Stimulated activated CD8-positive, alpha-beta memory T cell treated with anti-CD3 and anti-CD28 coated beads, Interleukin-7, amount 100 ng/mL, for 1 hour (primary cell): Measurements from ENCODE around the gene KIRREL3.

Experiments
- DNase-seq, 2 donors: peaks; one replicate each; pipeline ENCODE4 v3.0.0-alpha.2; 2020; ENCODE audit warnings: low read depth in 2 of 2

The KIRREL3 gene

DNA sequence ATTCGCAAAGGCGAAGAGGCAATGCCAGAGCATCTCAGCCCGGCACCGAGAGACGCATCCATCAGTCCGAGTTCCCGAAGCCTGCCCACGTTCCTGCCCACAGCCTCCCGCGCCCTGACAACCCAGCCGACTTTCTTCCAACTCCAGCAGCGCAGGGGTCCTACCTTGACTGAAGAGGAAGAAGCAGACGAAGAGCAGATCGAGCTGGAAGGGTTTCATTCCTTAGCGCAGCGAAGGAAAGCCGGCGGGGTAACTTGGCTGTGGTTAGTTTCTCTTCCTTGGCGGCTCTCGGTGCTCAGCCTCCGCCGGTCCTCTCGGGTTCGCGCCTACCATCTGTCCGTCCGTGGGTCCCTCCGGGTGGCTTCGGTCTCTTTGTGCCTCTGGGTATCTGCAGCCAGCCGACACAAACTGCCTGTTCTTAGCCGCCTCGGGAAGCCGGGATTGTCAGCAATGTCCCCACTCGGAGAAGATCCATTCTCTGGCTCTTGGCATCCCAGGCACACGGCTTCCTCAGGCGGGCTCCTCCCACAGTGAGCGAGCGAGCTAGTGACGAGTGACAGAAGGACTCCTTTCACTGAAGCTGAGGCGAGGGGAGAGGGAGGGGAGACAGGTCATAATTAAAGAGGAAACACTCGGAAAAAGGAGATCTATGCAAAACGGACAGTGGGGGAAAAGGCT, at the start of gene KIRREL3:
KIRREL3 (minus strand) TSS at position 480 of the 678 bp plus-strand sequence.
- DNase-seq, result no peak

DNA sequence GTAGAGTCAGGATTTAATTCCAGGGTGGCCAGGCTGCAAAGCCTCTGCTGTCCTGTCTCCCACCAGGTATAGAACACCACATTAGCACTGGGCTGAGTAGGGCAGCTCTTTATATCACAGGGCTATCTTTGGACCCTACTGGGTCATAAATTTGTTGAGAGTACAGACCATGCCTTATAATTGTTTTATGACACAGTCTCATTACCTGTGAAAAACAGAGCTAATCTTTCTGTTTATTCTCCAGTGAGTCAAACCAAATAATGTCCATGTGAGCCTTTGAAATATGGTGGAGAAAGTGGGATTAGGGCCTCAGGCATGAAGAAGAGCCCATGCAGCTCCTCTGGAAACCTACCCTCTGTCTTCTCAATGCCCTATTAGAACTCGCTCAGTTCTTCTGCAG, 49.6 kb upstream of the KIRREL3 start:
- DNase-seq, result no peak

DNA sequence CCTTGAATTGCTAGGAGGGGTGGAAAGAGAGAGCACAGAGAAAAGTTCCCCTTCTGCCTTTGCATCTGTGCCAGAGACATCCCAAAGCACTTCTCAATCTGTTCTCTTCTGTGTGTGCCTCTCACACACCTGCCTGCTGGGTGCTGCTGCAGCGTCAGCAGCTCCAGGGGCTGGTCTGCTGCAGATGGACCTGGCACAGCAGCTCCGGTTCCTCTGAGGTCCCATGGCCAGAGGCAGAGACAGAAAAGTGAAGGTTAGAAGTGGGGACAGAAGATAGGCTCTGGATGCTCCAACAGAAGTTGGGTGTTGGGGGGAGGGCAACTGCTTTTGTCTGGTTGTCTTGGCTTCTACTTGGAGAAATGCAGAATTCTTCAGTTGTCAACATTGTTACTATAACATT, 48.9 kb upstream of the KIRREL3 start:
- no peak for DNase-seq

DNA sequence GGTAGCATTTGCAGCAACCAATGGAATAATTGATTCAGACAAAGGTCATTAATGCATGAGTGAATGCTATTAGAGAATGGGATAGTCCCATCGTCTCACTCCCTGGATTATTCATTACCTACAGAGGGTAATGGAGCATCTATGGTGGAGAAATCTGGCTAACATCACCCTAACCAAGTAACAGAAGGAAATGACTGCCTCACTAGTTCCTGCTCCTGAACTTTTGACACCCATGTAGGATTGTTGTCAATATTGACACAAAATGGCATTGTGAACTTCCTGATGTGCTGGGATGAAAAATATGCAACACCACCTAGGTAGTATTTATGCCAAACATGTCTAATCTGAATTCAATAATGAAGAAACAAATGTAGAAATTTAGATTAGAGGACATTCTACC, 44.0 kb upstream of the KIRREL3 start:
- no peak for DNase-seq

DNA sequence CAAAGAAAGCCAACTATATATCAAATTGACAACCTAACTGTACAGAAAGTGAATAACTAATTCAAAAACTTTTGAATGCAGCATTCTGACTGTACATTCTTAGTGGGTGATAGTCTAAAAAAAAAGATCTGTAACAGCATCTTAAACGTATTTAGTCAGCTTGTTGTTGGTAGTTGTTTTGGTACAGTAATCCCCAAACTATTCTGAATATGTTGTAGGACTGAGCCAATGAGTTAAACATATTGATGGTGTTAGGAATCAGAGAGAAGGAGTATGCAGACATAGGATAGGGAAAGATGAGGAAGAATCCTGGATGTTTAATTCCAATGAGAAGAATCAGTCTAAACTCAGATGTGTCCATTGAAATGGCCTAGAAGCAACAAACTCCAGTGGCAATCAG, 41.9 kb upstream of the KIRREL3 start:
- DNase-seq, result no peak

DNA sequence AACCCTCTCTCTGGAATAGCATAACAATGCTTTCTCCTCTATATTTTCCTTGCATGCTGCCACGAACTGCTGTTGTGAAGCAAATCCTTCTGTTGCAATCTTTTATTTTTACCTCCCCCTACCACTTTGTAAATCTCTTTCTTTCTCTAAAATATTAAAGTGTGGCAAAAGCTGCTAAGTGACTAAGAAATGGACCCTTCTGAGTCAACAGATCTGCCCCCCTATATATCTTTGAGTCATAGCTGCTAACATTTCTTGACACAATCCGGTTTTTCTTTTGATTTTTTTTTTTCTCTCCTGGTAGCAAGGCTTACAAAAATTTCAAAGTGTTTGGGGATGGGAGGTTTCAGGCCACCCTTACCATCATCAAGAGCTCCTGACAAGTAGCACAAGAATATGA, 39.0 kb upstream of the KIRREL3 start:
- no peak for DNase-seq

DNA sequence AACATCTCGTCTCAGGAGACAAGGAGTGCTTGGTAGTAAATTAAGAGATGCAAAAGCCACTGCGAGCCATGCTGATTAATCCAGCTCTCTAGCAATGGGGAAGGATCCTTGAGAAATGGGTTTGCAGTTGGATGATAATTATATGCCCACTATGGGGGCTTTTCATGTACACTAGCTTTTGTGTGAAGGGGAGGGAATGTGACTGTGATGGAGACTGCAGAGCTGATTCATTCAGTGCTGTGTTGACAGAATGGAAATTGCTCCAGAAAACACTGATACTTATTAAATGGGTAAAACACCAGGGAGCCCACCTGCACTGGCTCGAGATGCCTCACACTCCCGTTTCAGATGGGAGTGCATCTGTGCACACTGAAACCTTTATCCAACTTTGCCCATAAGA, 37.0 kb upstream of the KIRREL3 start:
- DNase-seq, result no peak

DNA sequence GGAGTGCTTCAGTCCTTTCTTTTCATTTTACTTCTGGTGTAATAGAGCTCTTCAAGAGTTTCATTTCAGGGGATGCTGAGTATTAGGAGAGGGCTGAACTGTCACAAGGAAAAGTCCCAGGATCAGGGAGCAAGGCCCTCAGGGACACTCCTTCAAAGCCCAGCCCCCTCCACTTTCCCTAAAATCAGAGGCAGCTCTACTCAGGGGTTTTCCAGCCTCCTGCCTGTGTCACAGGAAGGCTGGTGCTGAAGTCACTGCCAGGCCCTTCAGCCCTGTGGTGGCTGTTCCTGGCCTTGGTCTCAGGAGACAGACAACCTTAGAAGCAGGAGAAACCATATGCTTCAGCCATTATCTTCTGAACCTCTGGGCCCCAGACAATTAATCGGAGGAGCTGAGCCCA, 36.4 kb upstream of the KIRREL3 start:
- no peak for DNase-seq

DNA sequence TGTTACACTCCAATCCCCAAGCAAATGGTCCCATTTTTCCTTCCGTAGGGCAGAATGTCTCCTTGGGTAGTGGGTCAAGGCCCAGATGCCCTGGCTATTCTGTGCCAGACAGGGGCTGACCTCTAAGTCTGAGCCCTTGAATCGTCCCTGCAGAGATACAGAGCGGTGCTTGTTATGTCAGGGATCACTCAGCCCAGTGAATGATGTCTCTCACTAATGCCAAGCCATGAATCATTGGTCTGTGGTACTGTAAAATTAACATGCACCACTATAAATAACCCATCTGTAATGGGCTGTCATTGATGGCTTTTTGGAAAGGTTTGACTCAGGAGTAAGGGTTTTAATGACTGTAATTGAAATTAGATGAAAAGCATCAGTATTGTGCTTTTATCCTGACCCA, 35.3 kb upstream of the KIRREL3 start:
- no peak for DNase-seq

DNA sequence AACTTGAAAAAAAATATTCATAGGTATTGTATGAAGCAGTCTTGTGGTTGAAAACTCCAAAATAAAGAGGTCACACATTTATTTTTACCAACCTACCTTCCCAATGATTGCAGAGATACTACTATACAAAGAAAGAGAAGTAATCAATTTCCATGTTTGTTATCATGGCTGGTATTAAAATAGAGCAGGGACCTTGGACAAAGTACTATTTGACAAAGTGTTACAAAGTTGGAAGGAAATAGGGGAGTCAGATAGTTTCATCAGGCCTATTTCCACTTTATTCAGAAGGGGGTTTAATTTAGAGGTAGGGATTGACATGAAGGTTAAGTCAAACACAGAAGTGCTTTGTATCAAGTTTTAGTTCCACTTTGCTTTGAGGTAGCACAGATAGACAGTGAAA, 34.4 kb upstream of the KIRREL3 start:
- no peak for DNase-seq

DNA sequence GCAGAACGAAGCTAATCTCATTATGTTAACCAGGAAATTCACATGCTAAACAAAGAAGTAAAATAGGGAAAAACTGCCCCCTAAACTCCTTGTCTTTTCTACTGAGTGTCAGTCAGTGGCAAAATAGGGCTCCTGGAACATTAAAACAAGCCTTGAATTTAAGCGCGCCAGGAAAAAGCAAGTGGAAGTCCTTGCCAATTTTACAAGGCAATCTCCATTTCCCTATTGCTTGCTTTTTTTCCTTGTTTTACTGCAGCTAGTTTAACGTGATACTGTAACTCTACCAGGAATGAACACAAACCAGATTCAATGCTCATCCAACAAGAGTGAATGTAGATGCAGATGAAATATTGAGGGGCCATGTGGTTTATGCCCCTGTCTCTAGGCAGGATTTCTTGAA, 28.1 kb upstream of the KIRREL3 start:
- no peak for DNase-seq

DNA sequence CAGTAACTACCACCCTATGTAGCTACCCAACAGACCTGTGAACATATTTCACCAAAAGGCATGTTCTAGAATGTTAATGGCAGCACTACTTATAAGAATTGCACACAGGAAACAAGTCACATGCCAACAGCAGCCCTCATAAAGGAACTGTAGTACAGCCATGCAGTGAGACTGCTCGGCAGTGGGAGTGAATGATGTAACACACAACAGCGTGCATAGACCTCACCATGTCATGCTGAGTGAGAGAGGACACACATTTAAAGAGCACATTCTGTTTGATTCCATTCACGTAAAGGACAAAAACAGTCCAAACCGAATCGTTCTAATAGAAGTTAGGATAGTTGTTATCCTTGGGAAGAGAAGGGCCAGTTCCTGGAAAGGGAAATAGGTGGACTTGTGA, 27.2 kb upstream of the KIRREL3 start:
- no peak for DNase-seq

DNA sequence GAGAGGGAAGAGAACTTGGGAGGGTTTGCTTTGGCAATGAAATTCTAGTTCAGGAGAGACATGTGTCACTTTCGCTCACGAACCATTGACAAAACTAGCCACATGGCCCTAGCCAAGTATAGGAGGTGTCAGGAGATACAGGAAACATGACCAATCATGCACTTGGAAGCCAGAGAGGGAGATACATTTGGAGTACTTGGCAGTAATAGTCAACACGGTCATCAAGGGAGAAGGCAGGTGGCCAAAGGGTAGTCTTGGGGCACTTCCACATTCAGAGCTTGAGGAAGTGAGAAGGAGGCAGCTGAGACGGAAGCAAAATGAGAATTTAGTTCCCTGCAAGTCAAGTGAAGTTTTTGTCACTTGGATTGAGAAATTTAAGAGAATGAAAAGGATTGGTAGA, 26.4 kb upstream of the KIRREL3 start:
- DNase-seq, result no peak

DNA sequence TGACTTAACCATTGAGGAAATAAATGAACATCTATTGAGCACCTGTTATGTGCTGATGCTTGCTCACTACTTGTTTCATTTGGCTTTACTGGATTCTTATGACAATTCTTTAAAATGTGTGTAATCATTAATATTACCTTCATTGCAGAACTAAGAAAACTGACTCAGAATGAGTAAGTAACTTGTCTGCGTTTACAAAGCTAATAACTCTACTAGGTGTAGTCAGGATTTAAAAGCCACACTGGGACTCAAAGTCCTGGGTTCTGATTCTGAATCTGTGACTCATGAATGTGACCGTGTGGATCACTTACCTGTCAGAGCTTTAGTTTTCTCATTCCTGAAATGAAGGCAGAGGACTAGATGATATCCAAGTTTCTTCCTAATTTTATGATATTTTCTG, 23.4 kb upstream of the KIRREL3 start:
- DNase-seq, result no peak

DNA sequence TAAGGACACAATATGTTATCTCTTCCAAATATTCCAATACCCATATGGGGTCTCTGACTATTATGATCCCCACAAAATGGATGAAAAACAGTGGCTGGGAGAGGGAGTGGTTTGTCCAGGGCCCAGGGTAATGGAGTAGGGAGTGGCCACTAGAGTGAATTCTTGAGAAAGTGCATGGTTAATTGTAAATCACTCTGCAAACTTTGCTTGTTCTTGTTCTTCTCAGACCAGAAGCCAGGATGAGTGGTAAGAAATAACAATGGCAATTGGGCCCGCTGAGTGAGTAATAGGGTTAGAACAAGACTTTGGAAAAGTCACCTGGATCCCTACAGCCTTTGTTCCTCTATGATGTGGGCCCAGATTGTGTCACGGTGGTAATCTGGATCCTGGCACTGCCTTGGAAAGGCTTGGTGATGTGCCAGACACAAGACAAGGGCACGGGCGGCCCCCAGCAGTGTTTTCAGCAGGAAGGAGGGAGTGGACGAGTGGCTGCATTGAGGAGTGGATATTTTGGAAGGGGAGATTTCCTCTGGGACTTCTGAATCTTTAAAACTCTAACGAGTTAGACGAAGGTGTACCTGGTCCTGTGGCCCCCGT, 18.2 kb upstream of the KIRREL3 start:
- DNase-seq, result no peak

DNA sequence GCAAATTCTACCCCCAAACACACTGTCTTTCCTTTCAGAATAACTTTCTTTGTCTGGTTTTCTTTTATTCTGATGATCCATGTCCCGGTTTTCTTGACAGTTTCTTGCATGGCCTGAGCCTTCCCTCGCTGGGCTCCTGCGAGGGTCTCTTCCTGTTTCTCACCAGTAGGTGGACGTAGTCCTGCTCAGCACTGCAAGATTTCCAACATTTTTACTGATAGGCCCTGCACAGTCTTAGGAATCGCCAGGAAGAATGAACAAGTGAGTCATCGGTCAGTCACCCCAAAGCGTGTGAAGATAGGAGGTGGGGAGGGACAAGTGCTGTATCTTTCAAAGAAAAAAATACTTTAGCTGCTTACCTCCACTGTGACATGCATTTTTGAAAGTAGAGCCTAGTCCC, 16.9 kb upstream of the KIRREL3 start:
- DNase-seq, result no peak

DNA sequence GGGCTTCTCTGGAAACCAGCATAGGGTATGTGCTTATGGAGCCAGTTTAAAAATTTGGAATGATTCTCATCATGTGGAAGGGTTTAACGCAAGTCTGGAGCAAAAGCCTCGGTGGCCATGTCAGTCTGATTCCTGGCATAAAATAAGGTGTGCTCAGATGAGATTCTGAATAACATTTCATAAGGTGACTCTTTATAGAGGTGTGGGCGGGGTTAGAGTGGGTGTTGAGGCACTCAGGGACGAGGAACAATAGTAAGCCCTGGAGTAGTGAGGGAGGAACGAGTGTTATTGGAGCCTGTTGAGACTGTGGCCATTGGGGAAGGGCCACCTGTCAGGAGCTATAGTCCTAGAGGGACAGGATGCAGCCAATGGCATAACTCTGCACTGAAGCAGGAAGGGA, 13.0 kb upstream of the KIRREL3 start:
- no peak for DNase-seq

DNA sequence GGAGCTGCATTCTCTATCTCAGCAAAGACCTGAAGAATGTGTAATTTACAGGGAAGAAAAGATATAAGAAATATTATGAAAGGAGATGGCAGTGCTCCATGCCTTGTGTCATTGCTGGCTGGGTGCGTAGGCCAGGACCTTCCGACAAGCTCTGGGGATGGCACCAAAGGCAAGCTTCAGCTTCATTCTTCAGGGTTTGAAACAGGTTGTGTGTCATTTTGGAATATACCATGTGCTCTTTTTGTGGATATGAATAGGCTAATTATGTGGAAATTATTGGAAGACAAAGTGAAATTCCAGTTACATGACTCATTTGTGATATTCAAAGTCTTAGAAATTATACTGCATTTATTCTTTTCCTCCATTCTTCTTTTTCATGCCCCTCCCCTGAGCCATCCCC, 5.7 kb upstream of the KIRREL3 start:
- no peak for DNase-seq

DNA sequence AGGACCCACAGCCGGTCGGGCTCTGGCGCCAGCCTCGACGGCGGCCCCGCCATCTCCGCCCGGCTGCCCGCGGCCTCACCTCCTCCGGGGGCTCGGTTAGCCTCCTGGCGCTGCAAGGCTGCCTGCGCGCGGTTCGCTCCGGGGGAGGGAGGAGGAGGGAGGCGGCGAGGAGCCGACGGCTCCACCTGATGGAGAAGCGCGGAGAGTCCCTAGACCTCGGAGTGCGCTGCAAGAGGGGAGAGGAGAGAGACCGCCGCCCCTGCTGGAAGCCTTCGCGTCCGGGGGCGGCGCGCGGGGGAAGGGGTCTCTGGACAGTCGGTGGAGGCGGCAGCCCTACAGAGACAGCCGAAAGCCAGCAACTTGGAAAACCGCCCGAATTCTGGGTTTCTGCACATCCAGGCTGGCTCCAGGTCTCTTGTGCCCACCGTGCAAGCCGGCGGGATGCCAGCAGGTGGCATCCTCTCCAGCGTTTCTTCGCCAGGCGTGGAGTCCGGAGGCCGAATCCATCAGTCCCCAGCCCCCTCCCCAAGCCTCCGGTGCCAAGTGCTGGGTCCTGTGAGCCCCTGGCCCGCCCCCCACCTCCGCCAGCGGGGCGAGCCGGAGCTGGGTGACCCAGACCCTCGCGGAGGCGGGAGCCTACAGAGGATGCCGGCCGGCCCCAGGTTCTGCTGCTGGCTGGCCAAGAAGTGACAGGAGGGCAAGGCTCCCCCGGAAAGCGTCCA, 2.9 kb upstream of the KIRREL3 start:
- DNase-seq, result no peak

DNA sequence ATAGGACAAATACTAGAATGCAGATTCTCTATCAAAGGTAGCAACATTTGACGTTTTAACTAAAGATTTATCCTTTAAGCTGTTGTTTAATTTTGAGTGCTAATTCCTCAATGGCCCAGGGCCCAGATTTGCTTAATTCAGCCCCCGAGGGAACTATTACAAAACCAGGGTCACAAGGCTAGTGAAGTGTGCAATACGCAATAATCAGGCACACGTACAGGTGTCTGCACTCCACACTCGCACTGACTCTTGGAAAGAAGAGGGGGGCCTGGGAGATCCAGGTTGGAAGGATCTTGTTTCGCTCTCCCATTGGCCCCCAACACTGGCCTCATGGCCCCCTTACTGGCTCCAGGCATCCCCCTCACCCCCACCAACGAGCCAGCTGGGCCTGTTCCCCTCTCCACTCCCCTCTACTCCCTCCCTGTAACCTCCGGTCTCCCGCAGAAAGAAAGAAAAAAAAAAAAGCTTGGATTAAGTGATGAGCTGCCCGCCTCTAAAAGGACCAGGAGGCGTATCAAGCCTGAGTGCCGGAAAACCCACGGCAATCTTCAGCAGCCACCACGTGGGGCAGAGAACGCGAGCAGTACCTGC, 2.2 kb upstream of the KIRREL3 start:
- DNase-seq, result no peak

DNA sequence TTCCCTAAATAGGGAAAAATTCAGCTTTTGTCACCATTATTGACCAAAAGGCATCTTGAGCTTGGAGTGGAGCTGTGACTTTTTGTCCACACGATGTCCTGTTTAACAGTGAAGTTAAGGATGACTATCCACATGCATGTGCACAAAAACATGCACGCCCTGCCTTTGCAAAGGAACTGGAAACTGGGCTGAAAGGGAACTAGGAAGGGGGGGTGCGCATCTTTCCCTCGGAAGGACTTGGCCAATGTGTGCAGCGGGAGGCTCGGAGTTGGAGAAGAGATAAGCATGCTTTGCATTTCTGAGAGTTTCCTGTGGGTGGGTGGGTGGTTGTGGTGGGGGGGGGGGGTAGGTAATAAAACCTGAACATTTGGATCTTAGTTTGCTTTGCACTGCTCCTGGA, 411 bp upstream of the KIRREL3 start:
- DNase-seq, result no peak

DNA sequence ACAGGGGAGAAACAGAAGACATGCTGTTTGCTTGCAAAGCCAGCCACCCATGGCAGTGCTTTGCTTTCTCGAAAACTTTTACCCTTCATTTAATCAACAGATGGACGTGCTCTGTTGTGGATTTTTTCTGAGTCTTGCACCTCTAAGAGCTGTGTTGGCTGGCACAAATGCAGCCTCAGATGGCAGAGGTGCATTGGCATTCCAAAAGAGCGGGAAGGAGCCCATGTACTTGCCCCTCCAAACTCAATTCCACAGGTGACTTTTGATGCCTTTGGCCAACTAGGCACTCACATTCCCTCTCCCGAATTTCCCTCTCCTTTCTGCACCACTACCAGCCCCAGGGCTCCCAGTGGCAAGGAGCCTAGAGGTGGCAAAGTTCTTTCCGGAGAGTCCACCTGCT, 1.2 kb downstream of the KIRREL3 start:
- no peak for DNase-seq

DNA sequence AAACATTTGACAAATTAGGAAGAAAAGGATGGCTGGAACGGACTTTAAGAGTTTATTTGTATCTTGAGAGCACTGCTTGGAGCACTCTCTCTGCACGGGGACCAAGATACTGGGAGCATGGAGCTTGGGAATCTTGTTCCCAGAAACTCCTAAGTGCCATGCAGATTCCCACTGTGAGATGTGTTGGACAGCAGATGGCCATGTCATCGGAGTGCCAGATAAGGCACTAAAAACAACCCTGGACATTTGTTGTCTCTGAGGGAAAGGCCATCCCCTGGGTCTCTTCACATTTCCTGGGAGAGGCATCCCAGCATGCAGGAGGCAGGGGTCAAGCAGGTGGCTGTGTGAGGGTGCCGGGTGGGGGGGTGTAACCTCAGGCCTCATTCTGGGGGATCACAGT, 2.9 kb downstream of the KIRREL3 start:
- no peak for DNase-seq
